Mesothelial cell of epicardium (in vitro differentiated cells): ENCODE results near the gene KDM4B. TPM values are rescaled to one million over a fixed set of nuclear protein-coding genes. Genes with fewer than 3 reads are reported as not detected.

Experiments
- DNase-seq, 2 experiments: peaks; one replicate each; pipeline ENCODE4 v3.0.0; 2021; ENCODE audit warnings: low spot score in 2 of 2; ENCODE audit not compliant: unreplicated experiment in 2 of 2
- H3K27ac Mint-ChIP-seq: 2 replicates; pipeline ENCODE4 v1.8.0; 2021; ENCODE audit warnings: mixed read lengths
- H3K27me3 Mint-ChIP-seq: 2 replicates; pipeline ENCODE4 v1.8.0; 2021; ENCODE audit warnings: low read depth, mixed read lengths
- H3K36me3 Mint-ChIP-seq: 2 replicates; pipeline ENCODE4 v1.8.0; 2021; ENCODE audit warnings: mixed read lengths
- H3K4me1 Mint-ChIP-seq: 2 replicates; pipeline ENCODE4 v1.8.0; 2021; ENCODE audit warnings: mixed read lengths
- H3K4me3 Mint-ChIP-seq: 2 replicates; pipeline ENCODE4 v1.8.0; 2021; ENCODE audit warnings: mild to moderate bottlenecking, moderate library complexity, mixed read lengths
- H3K9me3 Mint-ChIP-seq: 2 replicates; pipeline ENCODE4 v1.8.0; 2021; ENCODE audit warnings: mixed read lengths
- CTCF ChIP-seq: fragments of 200-600 bp; sonication (generic); IDR thresholded peaks from one replicate; pipeline ENCODE4 v1.5.0; 2021; ENCODE audit warnings: antibody characterized with exemption; ENCODE audit not compliant: unreplicated experiment
- total RNA-seq: library from RNA; stranded (reverse); gene quantifications from 3 replicates; pipeline ENCODE4 v1.2.1, GENCODE V29; 2021

The KDM4B gene
- total RNA-seq, 1 donor from 2014 or later = 80.5 TPM

DNA sequence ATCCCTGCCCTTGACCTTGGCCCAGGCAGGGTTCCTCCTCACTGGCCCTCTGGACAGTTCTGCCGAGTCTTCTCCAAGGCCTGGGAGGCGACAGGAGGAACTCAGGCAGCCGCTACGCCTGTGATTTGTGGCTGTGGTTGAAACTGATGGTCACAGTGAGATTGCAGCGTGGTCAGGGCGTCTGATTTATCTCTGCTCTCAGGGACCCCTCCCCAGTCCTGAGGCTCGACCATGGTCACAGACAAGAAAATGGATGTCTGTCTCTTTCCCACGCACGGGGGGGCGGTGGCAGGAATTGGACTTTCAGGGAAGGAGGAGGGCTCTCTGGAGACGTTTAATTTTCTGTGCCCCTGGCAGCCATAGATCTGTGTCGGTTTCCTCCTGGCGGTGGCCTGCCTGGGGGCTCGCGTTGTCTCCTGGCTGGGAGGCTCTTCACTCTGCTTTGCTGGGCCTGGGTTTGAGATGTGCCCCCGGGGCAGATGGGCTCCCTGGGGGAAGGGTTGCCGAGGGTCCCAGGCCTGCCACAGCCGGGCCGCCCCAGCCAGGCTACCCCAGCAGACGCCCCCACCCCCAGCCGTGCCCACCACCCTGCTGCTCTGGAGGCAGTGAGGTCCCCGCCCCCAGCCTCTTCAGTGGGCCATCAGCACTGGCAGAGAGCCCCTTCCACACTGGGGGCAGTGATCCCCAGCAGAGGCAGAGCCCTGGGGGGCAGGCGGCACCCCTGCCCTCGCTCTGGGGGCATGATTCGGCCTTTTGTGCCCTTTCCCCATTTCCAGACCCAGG is 167.4 kb downstream of the KDM4B start:
- peaks cover 48% of the 10 kb centered on the region for H3K4me1 Mint-ChIP-seq
- H3K27ac Mint-ChIP-seq = peak overlapping the region; percentile 61
- no peaks in the 10 kb centered on the region for H3K9me3 Mint-ChIP-seq
- peak overlapping the region; percentile 4 for H3K4me3 Mint-ChIP-seq
- no peaks in the 10 kb centered on the region for H3K27me3 Mint-ChIP-seq
- no peak for TF ChIP-seq CTCF
- H3K36me3 Mint-ChIP-seq = peaks cover 24% of the 10 kb centered on the region
- DNase-seq = no peak

- Mint-ChIP-seq H3K27me3 (no peaks in the 10 kb centered on the region), H3K4me1 (peaks cover 42% of the 10 kb centered on the region), H3K27ac (peak overlapping the region; percentile 61), H3K36me3 (peaks cover 24% of the 10 kb centered on the region), H3K9me3 (no peaks in the 10 kb centered on the region), H3K4me3 (no peak overlapping the region)
- TF ChIP-seq CTCF = no peak
- DNase-seq = no peak
Measured at GRCh38 chr19:5137114-5137513, 168.2 kb downstream of the KDM4B start.

- DNase-seq = no peak
- H3K4me1 Mint-ChIP-seq = peaks cover 37% of the 10 kb centered on the region
- H3K27ac Mint-ChIP-seq = no peak overlapping the region
- no peak overlapping the region for H3K4me3 Mint-ChIP-seq
- no peaks in the 10 kb centered on the region for H3K9me3 Mint-ChIP-seq
- TF ChIP-seq CTCF = peak; percentile 21
- no peaks in the 10 kb centered on the region for H3K27me3 Mint-ChIP-seq
- H3K36me3 Mint-ChIP-seq = peaks cover 24% of the 10 kb centered on the region
Measured at GRCh38 chr19:5137571-5138124, 168.7 kb downstream of the KDM4B start.

GRCh38 chr19:5138606-5139582 is 170.0 kb downstream of the KDM4B start:
- H3K27me3 Mint-ChIP-seq = no peaks in the 10 kb centered on the region
- TF ChIP-seq CTCF = no peak
- no peak overlapping the region for H3K4me3 Mint-ChIP-seq
- H3K36me3 Mint-ChIP-seq = peaks cover 28% of the 10 kb centered on the region
- H3K4me1 Mint-ChIP-seq = peaks cover 26% of the 10 kb centered on the region
- H3K27ac Mint-ChIP-seq = no peak overlapping the region
- H3K9me3 Mint-ChIP-seq = no peaks in the 10 kb centered on the region
- no peak for DNase-seq

- H3K4me1 Mint-ChIP-seq = peaks cover 18% of the 10 kb centered on the region
- TF ChIP-seq CTCF = no peak
- no peaks in the 10 kb centered on the region for H3K27me3 Mint-ChIP-seq
- no peak for DNase-seq
- peaks cover 25% of the 10 kb centered on the region for H3K36me3 Mint-ChIP-seq
- no peak overlapping the region for H3K27ac Mint-ChIP-seq
- no peak overlapping the region for H3K4me3 Mint-ChIP-seq
- H3K9me3 Mint-ChIP-seq = no peaks in the 10 kb centered on the region
Measured at GRCh38 chr19:5139583-5140325, 170.8 kb downstream of the KDM4B start.
